HepG2 (cell line): ENCODE data around the gene TM4SF20. TPM values are rescaled to one million over a fixed set of nuclear protein-coding genes. Genes with fewer than 3 reads are reported as not detected.

ENCODE experiments used
- ATM ChIP-seq: fragments of 450-650 bp; IDR thresholded peaks from 2 replicates; pipeline ENCODE4 v1.7.1; 2017; ENCODE audit warnings: mild to moderate bottlenecking, borderline replicate concordance
- BRF2 ChIP-seq: sonication (generic); formaldehyde crosslinking; IDR thresholded peaks from 2 replicates; pipeline ENCODE4 v1.8.1; 2022; ENCODE audit warnings: mild to moderate bottlenecking, missing genetic modification reagents
- CBX2 ChIP-seq, 2 experiments: fragments of 200-600 bp in 1 of 2; sonication (generic); formaldehyde crosslinking in 1 of 2; IDR thresholded peaks; 2 replicates each; pipeline versions ENCODE4 v1.7.0 to v1.8.1; 2018 to 2022; ENCODE audit warnings: low read depth in 2 of 2, low read length in 1 of 2, mild to moderate bottlenecking in 1 of 2, missing genetic modification reagents in 1 of 2
- CEBPG ChIP-seq: IDR thresholded peaks from 2 replicates; pipeline ENCODE4 v1.6.1; 2016
- CSRNP1 ChIP-seq: sonication (generic); formaldehyde crosslinking; IDR thresholded peaks from 2 replicates; pipeline ENCODE4 v1.8.1; 2023; ENCODE audit warnings: mild to moderate bottlenecking, missing genetic modification reagents
- GABPB1 ChIP-seq: IDR thresholded peaks from 2 replicates; pipeline ENCODE4 v1.6.1; 2016; ENCODE audit warnings: mild to moderate bottlenecking, missing genetic modification reagents, moderate library complexity, missing compliant biosample characterization
- GLI4 ChIP-seq: sonication (generic); formaldehyde crosslinking; IDR thresholded peaks from 2 replicates; pipeline ENCODE4 v1.5.1; 2020; ENCODE audit warnings: missing genetic modification reagents, mild to moderate bottlenecking, moderate library complexity, borderline replicate concordance
- HNRNPK ChIP-seq: fragments of 200-400 bp; formaldehyde crosslinking; IDR thresholded peaks from 2 replicates; pipeline ENCODE4 v1.6.1; 2018; ENCODE audit warnings: low read length, low read depth, moderate library complexity, mild to moderate bottlenecking; ENCODE audit not compliant: poor library complexity, severe bottlenecking
- HOMEZ ChIP-seq: IDR thresholded peaks from 2 replicates; pipeline ENCODE4 v1.6.1; 2016; ENCODE audit warnings: low read depth
- NFATC3 ChIP-seq: sonication (generic); formaldehyde crosslinking; IDR thresholded peaks from 2 replicates; pipeline ENCODE4 v1.5.1; 2020; ENCODE audit warnings: mild to moderate bottlenecking, missing genetic modification reagents
- NFIC ChIP-seq: IDR thresholded peaks from 2 replicates; pipeline ENCODE4 v1.6.1; 2012; ENCODE audit warnings: mild to moderate bottlenecking, low read length, inconsistent platforms
- RBAK ChIP-seq: sonication (generic); formaldehyde crosslinking; IDR thresholded peaks from 2 replicates; pipeline ENCODE4 v1.5.1; 2020; ENCODE audit warnings: mild to moderate bottlenecking, missing genetic modification reagents
- RCOR2 ChIP-seq: IDR thresholded peaks from 2 replicates; pipeline ENCODE4 v1.6.1; 2016; ENCODE audit warnings: missing biosample characterization, missing genetic modification reagents
- SOX5 ChIP-seq: IDR thresholded peaks from 2 replicates; pipeline ENCODE4 v1.6.1; 2016; ENCODE audit warnings: borderline replicate concordance
- STAG1 ChIP-seq: sonication (generic); formaldehyde crosslinking; IDR thresholded peaks from 2 replicates; pipeline ENCODE4 v1.4.0; 2020; ENCODE audit warnings: missing genetic modification reagents
- ZBTB39 ChIP-seq: sonication (generic); formaldehyde crosslinking; IDR thresholded peaks from 2 replicates; pipeline ENCODE4 v1.5.0; 2020; ENCODE audit warnings: missing genetic modification reagents
- ZC3H13 ChIP-seq: sonication (generic); formaldehyde crosslinking; IDR thresholded peaks from 2 replicates; pipeline ENCODE4 v1.8.1; 2023; ENCODE audit warnings: mild to moderate bottlenecking, missing genetic modification reagents, moderate library complexity
- ZNF232 ChIP-seq: sonication (generic); formaldehyde crosslinking; IDR thresholded peaks from 2 replicates; pipeline ENCODE4 v1.4.0; 2020; ENCODE audit warnings: missing genetic modification reagents, borderline replicate concordance
- ZNF414 ChIP-seq: sonication (generic); formaldehyde crosslinking; IDR thresholded peaks from 2 replicates; pipeline ENCODE4 v1.5.0; 2020; ENCODE audit warnings: missing genetic modification reagents
- ZNF567 ChIP-seq: sonication (generic); formaldehyde crosslinking; IDR thresholded peaks from 2 replicates; pipeline ENCODE4 v1.8.1; 2023; ENCODE audit warnings: mild to moderate bottlenecking, missing genetic modification reagents, borderline replicate concordance
- ZNF740 ChIP-seq: sonication (generic); formaldehyde crosslinking; IDR thresholded peaks from 2 replicates; pipeline ENCODE4 v1.4.0; 2020; ENCODE audit warnings: missing genetic modification reagents
- ZNF891 ChIP-seq: sonication (generic); formaldehyde crosslinking; IDR thresholded peaks from 2 replicates; pipeline ENCODE4 v1.5.0; 2020; ENCODE audit warnings: mild to moderate bottlenecking, missing genetic modification reagents
- polyA plus RNA-seq, 8 experiments: library from polyadenylated mRNA; depleted of rRNA in 3 of 8; stranded (reverse) in 7 of 8; unstranded in 1 of 8; fragments of >200 nt; fragmentation: Illumina TruSeq in 4 of 8; extraction: Trizol in 4 of 8; gene quantifications; 2 replicates each; pipeline versions ENCODE4 v1.2.1 to v1.2.3, GENCODE V29; 2011 to 2016; ENCODE audit warnings: low read depth in 4 of 8, missing spikeins in 1 of 8, mixed read lengths in 1 of 8; ENCODE audit not compliant: insufficient read depth in 1 of 8
- total RNA-seq, 5 experiments: library from RNA; depleted of rRNA; stranded (reverse); fragments of >200 nt; fragmentation: Illumina TruSeq; extraction: Trizol; gene quantifications; 2 replicates each; pipeline ENCODE4 v1.2.3, GENCODE V29; 2016; ENCODE audit warnings: low read depth in 1 of 5

TM4SF20 gene
- total and polyA plus RNA-seq, 2 of the 13 experiments (the other 11 are each of a cell fraction or from before 2014, with no cell fraction given), result not detected

- TF ChIP-seq GABPB1, result peak; percentile 72; the same call in 1 of the 2 replicates
- peak; percentile 80; the same call in 1 of the 2 replicates for TF ChIP-seq SOX5 (CRISPR knock-in tag)
- TF ChIP-seq GLI4, result no peak
- no peak for TF ChIP-seq RBAK (CRISPR knock-in tag)
- TF ChIP-seq ZNF567, result no peak
- TF ChIP-seq RCOR2 (CRISPR knock-in tag), result peak; percentile 76; the same call in 1 of the 2 replicates
- no peak for TF ChIP-seq CSRNP1
- no peak for TF ChIP-seq NFATC3
- TF ChIP-seq CEBPG (CRISPR knock-in tag), result peak; percentile 79
- TF ChIP-seq ZNF232 (CRISPR knock-in tag), result no peak
- peak; percentile 95 for TF ChIP-seq NFIC
- TF ChIP-seq ZNF891, result no peak
- TF ChIP-seq STAG1, result peak; percentile 98
- no peak for TF ChIP-seq HNRNPK
- TF ChIP-seq ZNF740 (CRISPR knock-in tag), result no peak
- TF ChIP-seq ATM, result no peak
- TF ChIP-seq BRF2 (CRISPR knock-in tag), result no peak
- TF ChIP-seq ZC3H13 (CRISPR knock-in tag), result no peak
- peak; percentile 71; the same call in 1 of the 2 replicates for TF ChIP-seq ZBTB39
- TF ChIP-seq CBX2 (IDR thresholded peaks at IDR 0.05; ENCODE audit: low read depth, low read length), result no peak
- no peak for TF ChIP-seq CBX2 (CRISPR knock-in tag; IDR thresholded peaks at IDR 0.05; ENCODE audit: low read depth)
- peak; percentile 83 for TF ChIP-seq HOMEZ (CRISPR knock-in tag)
- 0 out of 2 replicates have a peak, but pooled peaks have one; percentile 21 for TF ChIP-seq ZNF414 (CRISPR knock-in tag)
These were observed 27.3 kb upstream of the TM4SF20 start (continued) for GRCh38 chr2:227406177-227407031.
